ENCODE results near the gene TM9SF1.

The TM9SF1 gene

GRCh38 chr14:24147761-24148428 is 47.3 kb downstream of the TM9SF1 start:
- no peak for DNase-seq

GRCh38 chr14:24146978-24147760 is 48.1 kb downstream of the TM9SF1 start, which contains the start of gene RNF31:
RNF31 (plus strand) TSS chr14:24147498; CDS start chr14:24147699, 201 bp downstream.
- DNase-seq, result peak; percentile 95 to 99

DNA sequence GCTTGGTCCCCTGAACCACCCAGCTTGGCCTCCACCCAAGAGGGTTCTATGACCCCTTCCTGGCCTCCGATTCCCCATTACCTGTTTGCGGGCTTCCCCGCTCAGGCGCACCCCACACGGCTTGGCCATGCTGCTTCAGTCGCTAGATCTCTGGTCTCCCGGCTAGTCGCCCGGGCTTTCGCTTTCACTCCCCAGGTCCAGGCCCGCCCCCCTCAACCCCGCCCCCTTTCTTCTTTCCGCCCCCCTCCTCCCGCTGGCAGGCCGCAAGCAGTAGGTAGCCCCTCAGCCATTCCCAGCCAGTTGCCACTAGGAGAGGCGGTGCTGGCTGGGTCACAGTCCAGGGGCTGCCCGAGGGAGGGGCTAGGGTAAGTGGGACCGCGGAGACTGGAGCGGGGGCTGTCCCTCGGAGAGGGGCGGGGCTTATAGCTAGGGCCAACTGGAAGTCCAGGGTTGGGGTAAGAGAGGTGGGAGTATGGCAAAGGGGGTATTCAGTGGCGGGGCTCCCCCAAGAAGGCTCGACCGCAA is 48.7 kb downstream of the TM9SF1 start, which contains the start of gene PSME2:
TSS of gene PSME2 (minus strand) at position 158 of the 525 bp plus-strand sequence. CDS start at position 129, 29 bp downstream.
- peak; percentile 95 to 98 for DNase-seq

DNA sequence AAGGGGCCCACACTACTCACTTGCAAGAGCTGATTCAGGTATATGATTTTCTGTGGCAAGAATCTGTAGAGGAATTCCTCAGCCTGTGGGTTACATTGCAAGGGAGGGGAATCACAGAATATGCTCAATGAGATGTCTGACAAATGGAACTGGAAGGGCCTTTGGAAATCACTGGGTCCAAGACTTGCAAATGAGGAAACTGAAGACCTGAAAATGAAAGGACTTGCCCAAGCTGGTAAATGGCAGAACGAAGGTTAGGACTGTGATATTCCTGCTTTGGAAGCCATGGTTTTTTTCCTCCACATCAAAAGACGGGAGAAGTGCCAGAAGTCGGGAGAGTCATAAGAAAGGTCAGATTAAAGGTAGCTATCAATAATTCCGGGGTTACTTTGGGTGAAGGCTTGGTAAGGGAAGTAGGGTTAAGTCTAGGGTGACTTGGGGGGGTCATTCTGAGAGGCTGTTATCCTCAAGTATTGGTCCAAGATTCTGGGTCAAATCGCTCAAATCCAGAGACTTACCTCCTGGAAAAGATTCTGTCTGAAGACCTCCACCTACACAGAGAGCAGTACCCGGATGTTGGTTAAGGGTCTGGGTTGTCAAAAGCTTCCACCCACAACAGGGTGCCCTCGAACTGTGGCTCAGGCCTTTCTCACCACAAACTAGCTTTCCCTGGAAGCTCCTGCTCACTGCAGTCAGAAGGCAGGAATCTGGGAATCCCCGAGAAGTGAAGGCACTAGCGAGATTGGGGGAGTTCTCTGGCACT is 49.4 kb downstream of the TM9SF1 start:
- DNase-seq, result peak in 1 of 2 experiments; percentile 70

DNA sequence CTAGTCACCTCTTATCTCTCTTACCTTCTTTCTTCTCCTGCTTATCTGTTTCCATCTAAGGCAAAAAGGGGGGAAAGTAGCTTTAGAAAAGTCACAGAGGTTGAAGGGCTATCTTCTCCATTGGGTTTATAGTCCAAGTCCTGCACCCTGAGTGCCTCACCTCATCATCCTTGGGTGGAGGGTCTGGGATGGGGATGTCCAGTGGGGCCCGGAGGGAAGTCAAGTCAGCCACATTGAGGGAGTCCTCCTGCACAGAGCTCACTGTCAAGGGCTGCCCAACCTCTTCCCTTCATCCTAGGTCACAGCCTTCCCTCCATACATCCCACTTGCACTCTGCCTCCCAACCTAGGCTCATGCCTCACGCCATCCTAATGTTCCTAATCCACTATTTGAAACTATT is 50.0 kb downstream of the TM9SF1 start:
- DNase-seq, result no peak

GRCh38 chr14:24144451-24144850 is 50.8 kb downstream of the TM9SF1 start:
- no peak for DNase-seq

DNA sequence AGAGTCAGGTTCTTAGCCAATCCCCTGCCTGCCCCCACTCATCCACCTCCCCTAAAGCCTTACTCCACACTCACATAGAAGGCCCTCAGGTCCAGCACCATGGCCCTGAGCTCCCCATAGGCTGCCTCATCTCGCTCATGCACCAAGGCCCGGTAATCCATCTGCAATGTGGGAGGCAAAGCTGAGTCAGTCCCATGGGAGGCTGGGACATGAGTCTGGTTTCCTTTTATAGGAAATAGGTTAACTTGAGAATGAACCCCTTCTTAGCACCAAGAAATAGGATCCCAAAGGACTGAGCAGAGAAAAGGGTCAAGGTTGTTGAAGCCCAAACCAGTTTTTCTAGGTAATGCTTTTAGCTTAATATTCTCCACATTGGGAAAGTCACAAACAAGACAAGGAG is 51.7 kb downstream of the TM9SF1 start:
- DNase-seq, result no peak

GRCh38 chr14:24141097-24141880 is 54.0 kb downstream of the TM9SF1 start, which contains the start of gene EMC9:
EMC9 (minus strand) TSS chr14:24141591; CDS start chr14:24141304, 287 bp downstream.
- peak; percentile 99 to 100 for DNase-seq

- peak in 1 of 2 experiments; percentile 43 for DNase-seq
Measured at GRCh38 chr14:24139272-24139934, 55.8 kb downstream of the TM9SF1 start.

Measured in NCI-H526 (cell line).